Activated effector memory CD4-positive, alpha-beta T cell treated with Interleukin-2 at 50 U/mL for 16 hours (primary cell): ENCODE data around the gene RWDD3.

Source experiments
- DNase-seq: peaks from one replicate; pipeline ENCODE4 v3.0.0-alpha.2; 2020

The RWDD3 gene

DNA sequence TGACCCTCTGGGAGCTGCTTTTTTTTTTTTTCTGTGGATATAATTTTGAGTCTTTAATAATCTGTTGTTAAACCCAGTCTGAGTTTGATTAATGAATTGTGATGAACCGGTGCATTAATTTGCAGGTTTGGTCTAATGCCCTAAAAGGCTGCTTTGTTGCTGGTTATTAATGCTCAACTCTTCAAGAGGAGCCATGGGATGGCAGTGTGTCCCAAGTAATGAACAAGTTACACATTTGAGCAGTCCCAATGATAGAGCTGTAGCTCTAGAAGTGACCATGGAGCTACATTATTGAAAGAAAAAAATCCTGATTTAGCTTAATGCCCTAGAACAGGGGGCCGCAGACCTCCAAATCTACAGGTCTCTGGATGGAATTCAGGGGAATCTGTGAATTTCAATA lies 53.1 kb downstream of the RWDD3 start:
- DNase-seq, result no peak

DNA sequence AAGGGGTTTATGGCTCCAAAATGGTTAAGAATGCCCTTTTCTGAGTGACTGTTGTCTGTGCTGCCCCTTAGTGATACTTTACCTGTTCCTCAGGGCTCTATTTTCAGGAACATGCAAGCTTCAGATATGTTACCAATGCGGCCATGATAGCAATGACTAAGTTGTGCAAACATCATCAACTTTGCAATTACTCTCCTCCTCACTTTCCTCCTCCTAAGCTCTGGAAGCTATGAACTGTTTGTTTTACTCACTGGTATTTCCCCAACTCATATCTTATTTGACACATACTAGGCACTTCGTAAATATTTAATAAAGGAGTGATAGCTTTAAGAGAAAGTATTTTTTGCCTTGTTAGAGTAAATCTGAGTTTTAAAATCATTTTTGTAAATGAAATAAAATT lies 53.8 kb downstream of the RWDD3 start:
- DNase-seq, result no peak
